ENCODE data around the gene TARM1.

The TARM1 gene

DNA sequence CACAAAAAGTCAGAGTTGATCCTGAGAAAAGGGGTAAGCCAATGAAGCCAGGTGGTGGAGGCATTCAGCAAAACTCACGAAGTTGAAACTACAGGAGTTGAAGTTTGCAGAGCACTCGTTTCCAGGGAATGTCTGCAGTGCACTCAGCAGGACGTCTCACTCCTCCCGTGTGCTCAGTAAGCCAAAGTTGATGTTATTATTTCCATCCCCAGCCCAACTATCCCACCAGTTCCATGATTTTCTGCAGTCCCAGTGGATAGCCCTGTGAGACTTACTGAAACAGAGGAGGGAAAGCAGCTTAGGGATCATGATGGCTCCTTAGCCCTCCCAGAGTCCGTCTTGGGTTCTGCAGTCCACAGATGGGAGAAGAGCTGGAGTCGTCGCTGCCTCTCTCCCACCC lies at the start of gene TARM1:
TSS of gene TARM1 (minus strand) at position 334 of the 400 bp plus-strand sequence. CDS start at position 309, 25 bp downstream.
- DNase-seq (ENCODE audit: insufficient read length, low spot score) (no peak), FAIRE-seq (no peak)
- TF ChIP-seq POLR2A (IDR thresholded peaks at IDR 0.05; ENCODE audit: low read depth, low read length), result no peak

DNA sequence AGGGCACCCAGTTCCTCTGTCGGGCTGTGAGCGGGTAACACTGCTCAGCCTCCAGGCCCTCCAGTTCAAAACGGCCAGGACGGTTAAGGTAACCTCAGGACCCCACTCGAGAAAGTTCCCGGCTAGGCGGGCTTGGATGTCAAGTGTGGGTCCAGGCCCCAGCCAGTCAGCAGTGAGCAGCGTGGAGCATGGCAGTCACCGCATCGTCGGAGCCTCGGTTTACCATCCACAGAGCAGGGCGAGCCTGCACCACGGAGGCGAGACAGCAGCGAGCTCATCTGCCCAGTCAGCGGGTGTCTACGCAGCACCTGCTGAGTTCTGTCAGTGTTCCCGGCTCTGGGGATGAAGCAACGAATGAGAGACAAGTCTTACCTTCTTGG lies 48.4 kb upstream of the TARM1 start:
- no peak for DNase-seq (ENCODE audit: insufficient read length, low spot score)
- no peak for TF ChIP-seq POLR2A (IDR thresholded peaks at IDR 0.05; ENCODE audit: low read depth, low read length)
- FAIRE-seq, result no peak

DNA sequence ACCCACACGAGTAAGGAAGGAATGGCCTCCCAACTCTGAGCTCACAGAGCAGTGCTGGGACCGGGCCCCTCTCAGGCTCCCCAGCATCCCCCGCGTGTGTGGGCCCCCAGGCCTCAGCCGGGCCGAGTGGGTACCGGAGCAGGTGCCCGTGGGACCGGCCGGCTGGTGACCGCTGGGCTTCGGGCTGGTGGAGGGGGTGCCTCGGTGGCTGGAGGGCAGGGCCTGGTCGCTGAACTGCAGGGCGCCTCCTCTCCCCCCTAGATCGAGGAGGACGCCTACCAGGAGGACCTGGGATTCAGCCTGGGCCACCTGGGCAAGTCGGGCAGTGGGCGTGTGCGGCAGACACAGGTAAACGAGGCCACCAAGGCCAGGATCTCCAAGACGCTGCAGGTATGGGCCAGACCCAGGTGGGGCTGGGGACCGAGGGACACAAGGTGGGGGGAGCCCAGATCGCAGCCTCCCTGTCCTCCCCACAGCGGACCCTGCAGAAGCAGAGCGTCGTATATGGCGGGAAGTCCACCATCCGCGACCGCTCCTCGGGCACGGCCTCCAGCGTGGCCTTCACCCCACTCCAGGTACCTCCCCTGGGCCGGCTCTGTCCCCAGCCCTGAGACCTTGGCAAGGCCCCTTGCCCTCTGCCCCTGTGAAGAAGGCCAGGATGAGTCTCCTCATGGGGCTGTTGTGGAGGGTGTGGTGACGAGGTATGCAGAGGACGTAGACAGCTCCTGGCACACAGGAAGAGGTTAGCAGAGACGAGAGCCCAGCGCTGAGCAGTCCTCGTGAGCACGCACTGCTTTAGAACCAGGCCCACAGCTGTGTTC lies 47.8 kb upstream of the TARM1 start:
- no peak for TF ChIP-seq POLR2A (IDR thresholded peaks at IDR 0.05; ENCODE audit: low read depth, low read length)
- DNase-seq (ENCODE audit: insufficient read length, low spot score), result no peak
- FAIRE-seq, result no peak

DNA sequence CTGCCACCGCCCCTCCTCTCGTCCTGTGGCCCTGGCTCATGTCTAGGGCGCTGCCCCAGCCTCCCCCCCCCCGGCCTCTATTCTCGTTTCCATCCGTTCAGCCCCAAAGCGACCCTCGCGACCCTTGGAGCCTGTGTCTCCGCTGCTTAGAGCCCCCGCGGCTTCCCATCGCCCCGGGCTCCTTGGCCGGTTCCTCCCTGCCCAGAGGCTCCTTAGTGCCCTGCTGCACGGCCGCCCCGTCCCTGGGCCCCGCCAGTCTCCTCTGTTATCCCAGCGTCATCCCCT lies 47.2 kb upstream of the TARM1 start:
- no peak for FAIRE-seq
- no peak for DNase-seq (ENCODE audit: insufficient read length, low spot score)
- TF ChIP-seq POLR2A (IDR thresholded peaks at IDR 0.05; ENCODE audit: low read depth, low read length), result no peak

DNA sequence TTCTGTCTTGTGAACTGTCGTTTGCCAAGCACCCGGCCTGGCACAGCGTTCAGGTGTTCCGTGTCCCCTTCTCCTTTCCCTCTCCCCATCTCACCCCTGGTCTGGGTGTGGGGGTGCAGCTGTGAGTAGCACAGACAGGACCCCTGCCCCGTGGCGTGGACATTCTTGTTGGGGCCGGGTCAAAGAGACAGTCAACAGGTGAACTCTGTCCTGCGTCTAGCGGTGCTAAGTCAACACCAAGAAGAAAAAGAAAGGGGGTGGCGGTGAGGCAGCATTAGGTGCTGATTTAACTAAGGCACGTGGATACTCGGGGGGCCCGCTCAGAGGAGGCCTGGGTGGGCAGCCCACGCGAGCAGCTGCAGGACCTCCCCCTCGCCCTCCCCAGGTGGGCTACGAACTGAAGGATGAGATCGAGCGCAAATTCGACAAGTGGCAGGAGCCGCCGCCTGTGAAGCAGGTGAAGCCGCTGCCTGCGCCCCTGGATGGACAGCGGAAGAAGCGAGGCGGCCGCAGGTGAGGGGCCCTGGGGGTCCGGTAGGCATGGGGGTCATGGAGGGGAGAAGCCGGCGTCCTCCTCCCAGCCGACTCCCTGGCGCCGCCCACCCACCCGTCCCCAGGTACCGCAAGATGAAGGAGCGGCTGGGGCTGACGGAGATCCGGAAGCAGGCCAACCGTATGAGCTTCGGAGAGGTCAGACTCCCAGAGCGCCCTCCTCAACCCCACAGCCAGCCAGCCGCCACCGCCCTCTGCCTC lies 46.7 kb upstream of the TARM1 start:
- no peak for TF ChIP-seq POLR2A (IDR thresholded peaks at IDR 0.05; ENCODE audit: low read depth, low read length)
- FAIRE-seq (no peak), DNase-seq (ENCODE audit: insufficient read length, low spot score) (no peak)

DNA sequence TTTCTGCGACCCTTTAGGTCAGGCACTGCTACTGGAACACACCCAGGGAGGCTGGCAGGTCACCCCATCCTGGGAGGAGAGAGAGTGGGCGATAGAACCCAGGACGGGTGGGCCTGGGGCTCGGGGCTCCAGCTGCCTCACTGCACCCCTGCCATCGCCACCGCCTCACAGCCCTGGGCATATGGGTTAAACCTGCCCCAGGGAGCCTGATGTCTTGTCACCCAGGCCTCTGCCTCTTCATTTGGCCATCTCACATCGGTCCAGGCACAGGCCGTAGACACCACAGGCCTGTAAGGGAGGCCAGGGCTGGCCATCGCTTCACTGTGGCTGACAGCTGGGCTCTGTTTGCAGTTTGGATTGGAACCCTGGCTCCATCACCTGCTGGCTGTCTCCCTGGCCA lies 44.5 kb upstream of the TARM1 start:
- FAIRE-seq (no peak), DNase-seq (ENCODE audit: insufficient read length, low spot score) (no peak)
- TF ChIP-seq POLR2A (IDR thresholded peaks at IDR 0.05; ENCODE audit: low read depth, low read length), result no peak

DNA sequence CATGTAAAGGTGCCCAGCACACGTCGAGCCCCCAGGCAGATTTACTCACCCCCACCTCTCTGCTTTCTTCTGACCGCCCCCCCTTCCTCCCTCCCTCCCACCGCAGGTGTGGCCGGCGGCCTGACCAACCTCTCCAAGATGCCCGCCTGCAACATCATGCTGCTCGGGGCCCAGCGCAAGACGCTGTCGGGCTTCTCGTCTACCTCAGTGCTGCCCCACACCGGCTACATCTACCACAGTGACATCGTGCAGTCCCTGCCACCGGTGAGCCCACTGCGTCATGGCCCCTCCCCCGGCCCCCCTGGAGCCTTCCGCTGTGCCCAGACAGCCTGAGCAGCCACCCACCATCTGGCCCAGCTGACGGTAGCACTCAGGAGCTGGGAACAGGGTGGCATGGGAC lies 43.2 kb upstream of the TARM1 start:
- FAIRE-seq (no peak), DNase-seq (ENCODE audit: insufficient read length, low spot score) (no peak)
- no peak for TF ChIP-seq POLR2A (IDR thresholded peaks at IDR 0.05; ENCODE audit: low read depth, low read length)

DNA sequence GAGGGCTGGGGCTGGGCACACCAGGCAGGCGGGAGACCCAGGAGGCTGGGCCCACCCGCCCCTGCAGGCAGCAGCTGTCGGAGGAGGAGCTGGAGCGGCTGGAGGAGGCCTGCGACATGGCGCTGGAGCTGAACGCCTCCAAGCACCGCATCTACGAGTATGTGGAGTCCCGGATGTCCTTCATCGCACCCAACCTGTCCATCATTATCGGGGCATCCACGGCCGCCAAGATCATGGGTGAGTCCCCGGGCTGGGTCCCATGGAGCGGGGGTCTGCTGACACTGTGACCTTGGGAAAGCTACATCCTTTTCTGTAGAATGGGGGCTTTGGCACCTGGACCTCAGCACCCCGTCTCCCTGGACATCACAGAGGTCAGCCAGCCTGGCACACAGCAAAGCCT lies 42.5 kb upstream of the TARM1 start:
- DNase-seq (ENCODE audit: insufficient read length, low spot score) (no peak), FAIRE-seq (no peak)
- no peak for TF ChIP-seq POLR2A (IDR thresholded peaks at IDR 0.05; ENCODE audit: low read depth, low read length)

DNA sequence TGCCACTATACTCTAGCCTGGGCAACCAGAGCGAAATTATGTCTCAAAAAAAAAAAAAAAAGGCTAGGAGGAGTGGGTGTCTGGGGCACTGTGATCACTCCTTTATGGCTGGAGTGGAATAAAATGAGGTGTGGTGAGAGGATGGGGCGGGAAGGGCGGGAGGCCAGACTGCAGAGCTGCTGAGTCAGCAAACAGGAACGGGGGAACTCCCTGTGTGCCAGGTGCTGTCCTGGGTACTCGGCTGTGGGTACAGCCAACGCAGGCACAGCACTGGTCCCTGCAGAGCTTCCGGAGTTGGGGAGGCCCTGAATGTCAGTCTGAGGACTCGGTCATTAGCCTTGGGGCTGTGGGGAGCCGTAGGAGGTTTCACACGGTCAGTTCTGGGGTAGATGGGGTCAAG lies 40.1 kb upstream of the TARM1 start:
- no peak for TF ChIP-seq POLR2A (IDR thresholded peaks at IDR 0.05; ENCODE audit: low read depth, low read length)
- FAIRE-seq (no peak), DNase-seq (ENCODE audit: insufficient read length, low spot score) (no peak)

DNA sequence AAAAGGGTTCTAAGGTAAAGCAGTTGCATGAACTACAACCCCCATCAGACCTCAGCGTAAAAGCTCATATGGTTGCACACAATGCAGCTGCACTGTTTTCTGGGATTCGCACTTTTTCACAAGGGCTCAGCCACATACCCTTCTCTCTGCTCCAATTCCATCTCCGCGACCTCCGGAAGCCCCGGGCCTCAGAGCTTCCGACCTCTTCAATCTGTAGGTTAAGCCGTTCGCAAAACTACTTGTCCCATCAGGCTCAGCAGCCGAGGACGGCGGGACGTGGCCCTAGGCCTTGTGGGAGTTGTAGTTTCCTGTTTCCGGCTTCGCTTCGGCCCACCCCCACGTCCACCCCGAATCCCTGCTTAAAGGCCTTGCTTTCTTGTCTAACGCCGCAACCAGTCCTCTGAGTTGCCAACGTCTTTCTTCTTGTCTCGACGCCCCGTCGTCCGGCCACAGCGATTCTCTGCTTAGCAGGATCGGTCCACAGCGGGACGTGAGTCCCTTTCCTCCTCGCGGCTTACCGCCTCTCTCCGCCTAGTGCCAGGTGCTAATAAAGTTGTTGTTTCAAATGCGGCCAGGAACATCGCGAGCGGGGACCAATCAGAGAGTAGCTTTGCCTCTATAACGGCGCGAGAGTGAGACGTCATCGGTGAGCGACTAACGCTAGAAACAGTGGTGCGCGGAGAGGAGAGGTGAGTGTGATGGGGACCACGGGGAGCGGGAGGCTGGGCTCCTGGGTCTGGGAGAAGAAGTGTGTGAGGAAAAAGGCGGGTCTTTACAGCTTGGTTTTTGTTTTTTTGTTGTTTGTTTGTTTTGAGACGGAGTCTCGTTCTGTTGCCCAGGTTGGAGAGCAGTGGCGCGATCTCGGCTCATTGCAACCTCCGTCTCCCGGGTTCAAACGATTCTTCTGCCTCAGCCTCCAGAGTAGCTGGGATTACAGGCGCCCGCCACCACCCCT lies 34.2 kb upstream of the TARM1 start, which contains the start of the genes PRPF31 and TFPT:
TSS of gene PRPF31 (plus strand) at position 646 of the 955 bp plus-strand sequence. CDS start 2,525 bp downstream, outside the sequence.
TSS of gene TFPT (minus strand) at position 549 of the 955 bp plus-strand sequence. CDS start at position 161, 388 bp downstream.
- DNase-seq (ENCODE audit: insufficient read length, low spot score) (peak; percentile 100), FAIRE-seq (peak; percentile 53)
- TF ChIP-seq POLR2A (IDR thresholded peaks at IDR 0.05; ENCODE audit: low read depth, low read length), result peak; percentile 89

DNA sequence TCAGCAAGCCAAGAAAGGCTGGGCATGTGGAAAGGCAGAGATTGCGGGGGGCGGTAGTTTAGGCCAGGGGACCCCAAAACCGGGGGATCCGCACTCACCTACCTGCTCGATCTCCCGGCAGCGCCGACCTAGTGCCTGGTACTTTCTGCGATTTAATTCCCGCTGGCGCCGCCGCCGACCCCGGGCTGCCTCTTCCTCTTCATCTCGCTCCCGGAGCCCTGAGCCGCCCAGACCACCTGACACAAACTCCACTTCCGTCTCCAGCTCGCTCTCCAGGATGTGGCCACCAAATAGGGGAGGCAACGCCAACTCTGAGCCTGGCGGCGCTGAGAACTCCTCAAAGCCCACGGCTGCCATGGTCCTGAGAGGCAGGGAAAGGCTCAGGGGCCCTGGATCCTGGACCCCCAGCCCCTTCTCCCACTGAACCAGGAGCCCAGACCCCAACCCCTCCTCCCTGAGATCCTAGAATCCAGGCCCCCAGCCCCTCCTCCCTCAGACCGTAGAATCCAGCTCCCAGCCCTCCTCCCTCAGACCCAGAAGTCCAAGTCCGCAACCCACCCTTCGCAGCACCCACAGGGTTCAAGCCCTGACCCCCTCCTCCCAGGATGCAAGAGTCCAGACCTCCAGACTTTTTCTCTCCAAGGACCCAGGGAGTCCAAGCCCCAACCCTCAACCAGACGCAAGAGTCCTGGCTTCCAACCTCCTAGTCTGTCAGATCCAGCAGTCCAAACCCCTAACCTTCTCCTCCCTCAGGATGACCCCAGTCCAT lies 33.4 kb upstream of the TARM1 start:
- FAIRE-seq, result no peak
- TF ChIP-seq POLR2A (IDR thresholded peaks at IDR 0.05; ENCODE audit: low read depth, low read length), result 0 out of 2 replicates have a peak, but pooled peaks have one; percentile 35

DNA sequence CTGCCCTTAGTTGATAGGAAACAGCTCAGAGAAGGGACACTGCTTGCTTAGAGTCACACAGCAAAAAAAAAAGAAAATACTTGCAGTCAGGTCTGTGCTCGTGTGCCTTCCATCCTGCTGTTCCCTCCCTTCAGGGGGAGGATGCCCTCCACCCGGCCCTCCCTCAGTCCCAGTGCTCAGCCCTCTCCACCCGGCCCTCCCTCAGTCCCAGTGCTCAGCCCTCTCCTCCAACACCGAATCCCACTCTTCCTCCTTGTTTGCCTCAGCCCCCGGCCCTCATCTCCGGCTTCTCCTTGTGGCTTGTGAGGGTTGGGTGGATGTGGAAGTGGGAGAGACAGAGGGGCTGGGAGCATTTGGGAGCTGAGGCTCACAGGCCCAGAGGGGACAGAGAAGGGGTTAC lies 28.5 kb upstream of the TARM1 start:
- no peak for DNase-seq (ENCODE audit: insufficient read length, low spot score)
- FAIRE-seq, result no peak
- TF ChIP-seq POLR2A (IDR thresholded peaks at IDR 0.05; ENCODE audit: low read depth, low read length), result no peak

More for the DNA sequence above, 33.4 kb upstream of the TARM1 start:
- no peak for DNase-seq (ENCODE audit: insufficient read length, low spot score)

DNA sequence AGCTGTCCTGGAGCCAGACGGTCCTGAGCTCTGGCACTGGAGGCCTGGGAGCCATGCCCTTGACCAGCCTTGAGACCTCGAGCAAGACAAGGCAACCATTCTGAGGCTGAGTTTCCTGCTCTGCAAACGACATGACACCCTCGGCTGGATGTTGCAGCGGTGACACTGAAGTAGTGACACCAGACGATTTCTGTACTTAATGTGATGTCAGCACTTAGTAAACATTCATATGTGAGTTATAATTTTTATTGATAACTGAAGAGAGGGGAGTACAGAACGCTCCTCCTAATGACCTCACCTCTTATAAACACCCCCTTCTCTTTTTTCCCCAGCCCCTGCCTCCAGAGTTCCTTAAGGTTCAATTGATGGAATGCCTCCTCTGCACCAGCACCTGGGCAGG lies 27.3 kb upstream of the TARM1 start:
- FAIRE-seq (no peak), DNase-seq (ENCODE audit: insufficient read length, low spot score) (no peak)
- TF ChIP-seq POLR2A (IDR thresholded peaks at IDR 0.05; ENCODE audit: low read depth, low read length), result no peak
